DOHH2 (cell line): ENCODE data around the gene HAND2.

ENCODE experiments used
- H3F3A ChIP-seq: fragments of 200-600 bp; sonication (generic), shearing (Covaris generic); 2 replicates; pipeline ENCODE4 v1.6.0; 2016; ENCODE audit warnings: antibody characterized with exemption, mild to moderate bottlenecking; ENCODE audit not compliant: control insufficient read depth, insufficient read depth
- H3K27ac ChIP-seq: fragments of 200-600 bp; sonication (generic); 2 replicates; pipeline ENCODE4 v1.5.1; 2014; ENCODE audit warnings: low read depth, mild to moderate bottlenecking, low read length, moderate library complexity
- H3K27me3 ChIP-seq: fragments of 200-600 bp; sonication (generic); 2 replicates; pipeline ENCODE4 v1.6.1; 2014; ENCODE audit warnings: mild to moderate bottlenecking, low read length, mixed read lengths; ENCODE audit not compliant: control insufficient read depth
- H3K36me3 ChIP-seq: fragments of 200-600 bp; sonication (generic); 2 replicates; pipeline ENCODE4 v1.6.1; 2014; ENCODE audit warnings: mild to moderate bottlenecking, low read length, moderate library complexity, mixed read lengths; ENCODE audit not compliant: control insufficient read depth
- H3K4me1 ChIP-seq: fragments of 200-600 bp; sonication (generic); 2 replicates; pipeline ENCODE4 v1.6.1; 2014; ENCODE audit warnings: mild to moderate bottlenecking, low read length, mixed read lengths; ENCODE audit not compliant: control insufficient read depth
- H3K4me2 ChIP-seq: fragments of 200-600 bp; sonication (generic); 2 replicates; pipeline ENCODE4 v1.6.0; 2014; ENCODE audit warnings: mild to moderate bottlenecking, low read length, moderate library complexity
- H3K4me3 ChIP-seq: fragments of 200-600 bp; sonication (generic); 2 replicates; pipeline ENCODE4 v1.5.1; 2014; ENCODE audit warnings: mild to moderate bottlenecking, low read length, mixed read lengths
- H3K79me2 ChIP-seq: fragments of 200-600 bp; sonication (generic); 2 replicates; pipeline ENCODE4 v1.6.1; 2014; ENCODE audit warnings: mild to moderate bottlenecking, low read length, mixed read lengths; ENCODE audit not compliant: control insufficient read depth
- H3K9me2 ChIP-seq: fragments of 200-600 bp; sonication (generic); replicated peaks from 2 replicates; pipeline ENCODE4 v1.6.1; 2014; ENCODE audit warnings: mild to moderate bottlenecking, low read length, mixed read lengths; ENCODE audit not compliant: control insufficient read depth
- H3K9me3 ChIP-seq: fragments of 200-600 bp; sonication (generic); 2 replicates; pipeline ENCODE4 v1.6.1; 2014; ENCODE audit warnings: antibody characterized with exemption, low read length, mixed read lengths; ENCODE audit not compliant: control insufficient read depth, insufficient read depth
- H4K20me1 ChIP-seq: fragments of 200-600 bp; sonication (generic); 2 replicates; pipeline ENCODE4 v1.6.0; 2014; ENCODE audit warnings: low read depth, mild to moderate bottlenecking, antibody characterized with exemption, low read length, moderate library complexity; ENCODE audit not compliant: control insufficient read depth, insufficient read depth
- CTCF ChIP-seq: fragments of 200-600 bp; sonication (generic); IDR thresholded peaks from one replicate; pipeline ENCODE4 v1.5.1; 2014; ENCODE audit warnings: antibody characterized with exemption, mild to moderate bottlenecking, low read depth, low read length; ENCODE audit not compliant: poor library complexity, severe bottlenecking
- EZH2phosphoT487 ChIP-seq: fragments of 200-600 bp; sonication (generic); IDR thresholded peaks from 2 replicates; pipeline ENCODE4 v1.6.1; 2017; ENCODE audit warnings: borderline replicate concordance, mild to moderate bottlenecking, antibody characterized with exemption, low read length, moderate library complexity, mixed read lengths

The HAND2 gene

GRCh38 chr4:173518425-173519102 is 11.5 kb downstream of the HAND2 start:
- no peaks in the 10 kb centered on the region for H3K9me2 ChIP-seq
- H3F3A ChIP-seq = no peaks in the 10 kb centered on the region
- no peak for TF ChIP-seq CTCF
- no peak for TF ChIP-seq EZH2phosphoT487
- H3K27me3 ChIP-seq = peaks cover 22% of the 10 kb centered on the region
- no peak overlapping the region for H3K4me2 ChIP-seq
- no peaks in the 10 kb centered on the region for H3K9me3 ChIP-seq
- H3K27ac ChIP-seq = no peak overlapping the region
- no peaks in the 10 kb centered on the region for H4K20me1 ChIP-seq
- H3K4me1 ChIP-seq = no peaks in the 10 kb centered on the region
- no peaks in the 10 kb centered on the region for H3K79me2 ChIP-seq
- no peaks in the 10 kb centered on the region for H3K36me3 ChIP-seq
- H3K4me3 ChIP-seq = no peak overlapping the region

GRCh38 chr4:173517781-173518424 is 12.1 kb downstream of the HAND2 start:
- H3K4me2 ChIP-seq = no peak overlapping the region

GRCh38 chr4:173516621-173517524 is 13.2 kb downstream of the HAND2 start:
- Histone ChIP-seq H3K27me3 (peaks cover 33% of the 10 kb centered on the region), H3K4me3 (no peak overlapping the region), H3K27ac (no peak overlapping the region), H3K4me2 (no peak overlapping the region), H3K4me1 (no peaks in the 10 kb centered on the region), H4K20me1 (no peaks in the 10 kb centered on the region), H3K79me2 (no peaks in the 10 kb centered on the region), H3F3A (no peaks in the 10 kb centered on the region), H3K9me3 (no peaks in the 10 kb centered on the region), H3K36me3 (no peaks in the 10 kb centered on the region), H3K9me2 (no peaks in the 10 kb centered on the region)
- TF ChIP-seq CTCF = no peak
- no peak for TF ChIP-seq EZH2phosphoT487

More at GRCh38 chr4:173517781-173518424, 12.1 kb downstream of the HAND2 start:
- Histone ChIP-seq H3K9me2 (no peaks in the 10 kb centered on the region), H4K20me1 (no peaks in the 10 kb centered on the region), H3K4me1 (no peaks in the 10 kb centered on the region), H3F3A (no peaks in the 10 kb centered on the region), H3K36me3 (no peaks in the 10 kb centered on the region), H3K9me3 (no peaks in the 10 kb centered on the region), H3K27ac (no peak overlapping the region), H3K4me3 (no peak overlapping the region), H3K27me3 (peaks cover 26% of the 10 kb centered on the region), H3K79me2 (no peaks in the 10 kb centered on the region)
- TF ChIP-seq CTCF (no peak), EZH2phosphoT487 (no peak)
